HCT116 (cell line): ENCODE data around the gene ASB3. TPM values are rescaled to one million over a fixed set of nuclear protein-coding genes. Genes with fewer than 3 reads are reported as not detected.

Experiments used
- ATAC-seq: fragments of 200-7000 bp; cut with Tn5 transposase; 2 replicates; pipeline ENCODE4 v1.9.1; 2020; ENCODE audit warnings: mild to moderate bottlenecking, moderate library complexity
- BruUV-seq: library from RNA; stranded (reverse); fragments of 400-500 nt; replicated peaks from 2 replicates; lab custom pipeline; 2021; lab: Mats Ljungman, UMichigan
- CTCF ChIA-PET: fragments of 300-600 bp; sonication (Branson Sonifier 250); formaldehyde crosslinking; loops from one replicate; lab custom pipeline; 2021; ENCODE audit warnings: antibody characterized with exemption; lab: Charles Lee
- POLR2A ChIA-PET: fragments of 300-600, 350-600 bp; sonication (Branson Sonifier 250); formaldehyde crosslinking; loops from one replicate; lab custom pipeline; 2021; ENCODE audit warnings: antibody characterized with exemption; lab: Charles Lee
- RAD21 ChIA-PET, 2 experiments: fragments of 300-600 bp; sonication (Branson Sonifier 250); formaldehyde crosslinking; loops; one replicate each; lab custom pipeline; 2023; ENCODE audit warnings: low total read pairs in 2 of 2; ENCODE audit not compliant: uncharacterized antibody in 2 of 2, unreplicated experiment in 2 of 2, low non-redundant PET in 1 of 2; lab: Charles Lee
- DNase-seq: peaks from one replicate; pipeline ENCODE4 v3.0.0-alpha.2; 2010; ENCODE audit warnings: low read depth, low spot score
- H2AFZ ChIP-seq: fragments of 200-600 bp; shearing (Covaris generic), sonication (generic); 2 replicates; pipeline ENCODE4 v1.6.1; 2017; ENCODE audit warnings: low read depth, mixed run types, mixed read lengths, antibody characterized with exemption, low read length; ENCODE audit not compliant: poor library complexity, severe bottlenecking
- H3K27ac ChIP-seq: 2 replicates; pipeline ENCODE4 v1.5.1; 2012; ENCODE audit warnings: low read depth, low read length
- H3K27me3 ChIP-seq: fragments of 200-600 bp; sonication (generic); 2 replicates; pipeline ENCODE4 v1.6.1; 2016; ENCODE audit warnings: mixed run types, low read length, mixed read lengths; ENCODE audit not compliant: insufficient read depth
- H3K36me3 ChIP-seq, 2 experiments: fragments of 200-500 bp in 1 of 2; fragments of 200-600 bp in 1 of 2; sonication (Bioruptor generic) in 1 of 2; sonication (generic) in 1 of 2; 2 replicates each; pipeline versions ENCODE4 v1.5.1 to v1.6.1; 2014 to 2016; ENCODE audit warnings: low read length in 2 of 2, inconsistent platforms in 1 of 2, mixed read lengths in 1 of 2, mixed run types in 1 of 2; ENCODE audit not compliant: insufficient read depth in 2 of 2, control insufficient read depth in 1 of 2
- H3K4me1 ChIP-seq, 2 experiments: fragments of 200-600 bp in 1 of 2; sonication (generic) in 1 of 2; 2 replicates each; pipeline versions ENCODE4 v1.5.1 to v1.6.1; 2012 to 2017; ENCODE audit warnings: low read length in 2 of 2, inconsistent platforms in 1 of 2, mild to moderate bottlenecking in 1 of 2, mixed read lengths in 1 of 2, mixed run types in 1 of 2, moderate library complexity in 1 of 2; ENCODE audit not compliant: insufficient read depth in 2 of 2, control insufficient read depth in 1 of 2
- H3K4me2 ChIP-seq: fragments of 200-600 bp; sonication (generic); 2 replicates; pipeline ENCODE4 v1.6.1; 2017; ENCODE audit warnings: mixed run types, low read length, mixed read lengths
- H3K4me3 ChIP-seq, 2 experiments: fragments of 200-600 bp in 1 of 2; sonication (generic) in 1 of 2; replicated peaks in 1 of 2; 2 replicates each; pipeline ENCODE4 v1.5.1; 2011 to 2016; ENCODE audit warnings: low read length in 2 of 2, control low read depth in 1 of 2, low read depth in 1 of 2, mild to moderate bottlenecking in 1 of 2, mixed read lengths in 1 of 2, mixed run types in 1 of 2
- H3K79me2 ChIP-seq: fragments of 200-600 bp; sonication (generic); 2 replicates; pipeline ENCODE4 v1.6.1; 2017; ENCODE audit warnings: mild to moderate bottlenecking, mixed run types, low read length, moderate library complexity, mixed read lengths; ENCODE audit not compliant: insufficient read depth
- H3K9ac ChIP-seq: fragments of 200-600 bp; sonication (generic); 2 replicates; pipeline ENCODE4 v1.6.1; 2016; ENCODE audit warnings: low read length, mixed read lengths
- H3K9me2 ChIP-seq: fragments of 200-600 bp; sonication (generic), shearing (Covaris generic); 2 replicates; pipeline ENCODE4 v1.6.1; 2017; ENCODE audit warnings: mixed run types, mild to moderate bottlenecking, moderate library complexity; ENCODE audit not compliant: insufficient read depth
- H3K9me3 ChIP-seq, 2 experiments: fragments of 200-500 bp in 1 of 2; fragments of 200-600 bp in 1 of 2; sonication (Bioruptor generic) in 1 of 2; sonication (generic) in 1 of 2; 2 replicates each; pipeline ENCODE4 v1.6.1; 2014 to 2017; ENCODE audit warnings: low read length in 2 of 2, mixed read lengths in 2 of 2, inconsistent platforms in 1 of 2, low read depth in 1 of 2, mild to moderate bottlenecking in 1 of 2, mixed run types in 1 of 2, moderate library complexity in 1 of 2; ENCODE audit not compliant: control insufficient read depth in 1 of 2, insufficient read depth in 1 of 2
- H4K20me1 ChIP-seq: fragments of 200-600 bp; sonication (generic), shearing (Covaris generic); 2 replicates; pipeline ENCODE4 v1.6.1; 2017; ENCODE audit warnings: mixed run types, mild to moderate bottlenecking, moderate library complexity; ENCODE audit not compliant: insufficient read depth
- ATF3 ChIP-seq: IDR thresholded peaks from 2 replicates; pipeline ENCODE4 v1.6.1; 2012
- EGR1 ChIP-seq: IDR thresholded peaks from 2 replicates; pipeline ENCODE4 v1.6.1; 2012; ENCODE audit warnings: low read depth
- FOSL1 ChIP-seq: IDR thresholded peaks from 2 replicates; pipeline ENCODE4 v1.6.1; 2012; ENCODE audit warnings: low read depth
- POLR2A ChIP-seq: IDR thresholded peaks from 2 replicates; pipeline ENCODE4 v1.7.0; 2011; ENCODE audit warnings: borderline replicate concordance; ENCODE audit not compliant: insufficient read depth, insufficient read length; ENCODE audit errors: extremely low read depth
- SIN3A ChIP-seq: IDR thresholded peaks from 2 replicates; pipeline ENCODE4 v1.6.1; 2012; ENCODE audit warnings: low read depth
- SRF ChIP-seq: IDR thresholded peaks from 2 replicates; pipeline ENCODE4 v1.6.1; 2012; ENCODE audit warnings: low read depth
- TCF7L2 ChIP-seq: IDR thresholded peaks from 2 replicates; pipeline ENCODE4 v1.7.0; 2011; ENCODE audit warnings: borderline replicate concordance, inconsistent platforms; ENCODE audit not compliant: insufficient read depth, insufficient read length; ENCODE audit errors: extremely low read depth
- ZFX ChIP-seq: fragments of 450-650 bp; IDR thresholded peaks from 2 replicates; pipeline ENCODE4 v1.6.1; 2017
- ZNF274 ChIP-seq: fragments of 200-500 bp; sonication (Bioruptor generic); IDR thresholded peaks from 2 replicates; pipeline ENCODE4 v1.6.1; 2014; ENCODE audit warnings: mild to moderate bottlenecking, low read depth, low read length, inconsistent platforms
- intact Hi-C: fragments of 100-400 bp; cut with micrococcal nuclease; formaldehyde crosslinking; loops from 2 replicates; pipeline ENCODE4 v1.10.0; 2022
- total RNA-seq: library from RNA; stranded (reverse); gene quantifications from one replicate; pipeline ENCODE4 v1.2.1, GENCODE V29; 2021; ENCODE audit not compliant: unreplicated experiment
- TF ChIP-seq, protein P1 (sequence below), 3 experiments: fragments of 200-600 bp in 1 of 3; sonication (generic) in 1 of 3; IDR thresholded peaks in 2 of 3; conservative IDR thresholded peaks in 1 of 3; 2 replicates each; pipeline ENCODE4 v1.5.1; 2012 to 2017; ENCODE audit warnings: low read depth in 2 of 3, low read length in 2 of 3, antibody characterized with exemption in 1 of 3, borderline replicate concordance in 1 of 3, control low read depth in 1 of 3, mild to moderate bottlenecking in 1 of 3, mixed read lengths in 1 of 3, mixed run types in 1 of 3, moderate library complexity in 1 of 3; ENCODE audit not compliant: insufficient read depth in 1 of 3

ASB3 gene
- total RNA-seq, 1 experiment from 2014 or later: 17.3 TPM

DNA sequence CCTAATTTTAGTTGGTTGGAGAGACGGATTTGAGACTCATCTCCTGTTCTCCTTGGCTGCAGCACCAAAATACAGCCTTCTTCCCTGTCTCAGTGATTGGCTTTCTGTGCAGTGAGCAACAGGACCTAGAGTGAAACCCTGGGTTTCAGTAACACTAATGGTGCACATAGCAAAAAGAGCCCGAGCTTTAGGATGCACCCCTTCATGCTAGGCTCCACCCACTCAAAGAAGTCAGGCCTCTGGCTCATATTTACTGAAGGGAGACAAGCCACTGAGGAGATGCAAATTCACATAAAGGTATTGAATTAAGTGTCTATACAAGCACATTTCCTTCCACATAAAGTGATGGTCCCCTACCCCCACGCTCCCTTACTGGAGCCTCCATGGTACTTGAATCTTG is 151.1 kb downstream of the ASB3 start:
- RAD21 ChIA-PET: no interaction called here
- no peak overlapping the region for H3K27ac ChIP-seq

GRCh38 chr2:53633441-53633840 is 153.3 kb downstream of the ASB3 start:
- ATAC-seq: no peak
- H3K9me3 ChIP-seq: no peaks in the 10 kb centered on the region
- H3K9ac ChIP-seq: no peak overlapping the region
- no peaks in the 10 kb centered on the region for H3K79me2 ChIP-seq
- BruUV-seq: no TSS peak
- intact Hi-C loops: no loop called here
- H3K4me1 ChIP-seq: peaks cover 0 to 9% of the 10 kb centered on the region in 2 experiments; a peak in 1 of 4 replicates
- H3K4me3 ChIP-seq: no peak overlapping the region
- H4K20me1 ChIP-seq: no peaks in the 10 kb centered on the region
- TF ChIP-seq FOSL1 (no peak), SRF (no peak), EGR1 (no peak), ZFX (no peak), ATF3 (no peak), ZNF274 (no peak)
- TF ChIP-seq, protein P1, sequence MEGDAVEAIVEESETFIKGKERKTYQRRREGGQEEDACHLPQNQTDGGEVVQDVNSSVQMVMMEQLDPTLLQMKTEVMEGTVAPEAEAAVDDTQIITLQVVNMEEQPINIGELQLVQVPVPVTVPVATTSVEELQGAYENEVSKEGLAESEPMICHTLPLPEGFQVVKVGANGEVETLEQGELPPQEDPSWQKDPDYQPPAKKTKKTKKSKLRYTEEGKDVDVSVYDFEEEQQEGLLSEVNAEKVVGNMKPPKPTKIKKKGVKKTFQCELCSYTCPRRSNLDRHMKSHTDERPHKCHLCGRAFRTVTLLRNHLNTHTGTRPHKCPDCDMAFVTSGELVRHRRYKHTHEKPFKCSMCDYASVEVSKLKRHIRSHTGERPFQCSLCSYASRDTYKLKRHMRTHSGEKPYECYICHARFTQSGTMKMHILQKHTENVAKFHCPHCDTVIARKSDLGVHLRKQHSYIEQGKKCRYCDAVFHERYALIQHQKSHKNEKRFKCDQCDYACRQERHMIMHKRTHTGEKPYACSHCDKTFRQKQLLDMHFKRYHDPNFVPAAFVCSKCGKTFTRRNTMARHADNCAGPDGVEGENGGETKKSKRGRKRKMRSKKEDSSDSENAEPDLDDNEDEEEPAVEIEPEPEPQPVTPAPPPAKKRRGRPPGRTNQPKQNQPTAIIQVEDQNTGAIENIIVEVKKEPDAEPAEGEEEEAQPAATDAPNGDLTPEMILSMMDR (IDR thresholded peaks at IDR 0.05 in 2 of 3, conservative IDR thresholded peaks at IDR 0.05 in 1 of 3; ENCODE audit: borderline replicate concordance in 1 of 3, insufficient read depth in 1 of 3, low read depth in 2 of 3, low read length in 2 of 3): no peak
- no peaks in the 10 kb centered on the region for H3K36me3 ChIP-seq
- ChIA-PET RAD21 (no interaction called here), CTCF (no interaction called here), POLR2A (no interaction called here)
- no peak overlapping the region for H3K27ac ChIP-seq
- no peak overlapping the region for H3K4me2 ChIP-seq
- no peak for DNase-seq
- no peaks in the 10 kb centered on the region for H3K27me3 ChIP-seq
- no peaks in the 10 kb centered on the region for H3K9me2 ChIP-seq
- no peak overlapping the region for H2AFZ ChIP-seq

More for the DNA sequence above, 151.1 kb downstream of the ASB3 start:
- no TSS peak for BruUV-seq
- H3K4me1 ChIP-seq: peaks cover 0 to 9% of the 10 kb centered on the region in 2 experiments; a peak in 1 of 4 replicates
- H3K9me3 ChIP-seq: no peaks in the 10 kb centered on the region
- TF ChIP-seq SIN3A (no peak), FOSL1 (no peak), TCF7L2 (no peak), POLR2A (no peak)
- H3K79me2 ChIP-seq: no peaks in the 10 kb centered on the region
- H3K36me3 ChIP-seq: no peaks in the 10 kb centered on the region
- H3K9ac ChIP-seq: no peak overlapping the region
- no peak overlapping the region for H2AFZ ChIP-seq
- ChIA-PET POLR2A (no interaction called here), CTCF (no interaction called here)
- ATAC-seq: no peak
- H3K9me2 ChIP-seq: no peaks in the 10 kb centered on the region
- H3K4me3 ChIP-seq: no peak overlapping the region
- no peak overlapping the region for H3K4me2 ChIP-seq
- H4K20me1 ChIP-seq: no peaks in the 10 kb centered on the region
- intact Hi-C loops: no loop called here
- H3K27me3 ChIP-seq: no peaks in the 10 kb centered on the region
- no peak for DNase-seq
